Thoracic aorta (tissue), 2 donors: ENCODE measurements around the gene TRMT6. TPM values are rescaled to one million over a fixed set of nuclear protein-coding genes. Genes with fewer than 3 reads are reported as not detected.

Experiments used
- ATAC-seq: fragments of 150-250 bp; one replicate; pipeline ENCODE4 v1.8.0; 2017; ENCODE audit warnings: low read depth; ENCODE audit not compliant: insufficient number of reproducible peaks, low FRiP score
- DNase-seq: peaks from one replicate; pipeline ENCODE4 v3.0.0-alpha.2; 2020; ENCODE audit warnings: low spot score
- H3K27ac ChIP-seq, 2 donors: fragments of 200-600 bp; sonication (generic); 1 replicate in 1 of 2; 2 replicates in 1 of 2; pipeline ENCODE4 v1.5.1; 2016; ENCODE audit warnings: mild to moderate bottlenecking in 2 of 2, moderate library complexity in 2 of 2
- H3K27me3 ChIP-seq: fragments of 200-600 bp; sonication (generic); replicated peaks from 2 replicates; pipeline ENCODE4 v1.6.0; 2016; ENCODE audit warnings: mild to moderate bottlenecking; ENCODE audit not compliant: insufficient read depth
- H3K36me3 ChIP-seq: fragments of 200-600 bp; sonication (generic); one replicate; pipeline ENCODE4 v1.5.1; 2016
- H3K4me1 ChIP-seq, 2 donors: fragments of 200-600 bp; sonication (generic); 1 replicate in 1 of 2; 2 replicates in 1 of 2; pipeline versions ENCODE4 v1.5.1 to v1.6.0; 2016; ENCODE audit warnings: low read depth in 2 of 2, mild to moderate bottlenecking in 1 of 2; ENCODE audit not compliant: control insufficient read depth in 1 of 2
- H3K4me3 ChIP-seq: fragments of 200-600 bp; sonication (generic); 2 replicates; pipeline ENCODE4 v1.5.1; 2016; ENCODE audit warnings: mild to moderate bottlenecking
- H3K9me3 ChIP-seq: fragments of 200-600 bp; sonication (generic); 2 replicates; pipeline ENCODE4 v1.5.1; 2016
- CTCF ChIP-seq: fragments of 200-600 bp; sonication (generic); IDR thresholded peaks from one replicate; pipeline ENCODE4 v1.5.1; 2019; ENCODE audit warnings: antibody characterized with exemption
- total RNA-seq, 2 donors: library from RNA; depleted of rRNA; stranded (reverse); fragments of >200 nt; gene quantifications; one replicate each; pipeline versions ENCODE4 v1.1.0 to v1.2.3, GENCODE V29; 2016

TRMT6 gene
- total RNA-seq, 2 donors from 2014 or later, result 5.0 to 10.9 TPM

- TF ChIP-seq CTCF, result no peak
- H3K27ac ChIP-seq, result no peak overlapping the region
- H3K36me3 ChIP-seq, result no peaks in the 10 kb centered on the region
- H3K9me3 ChIP-seq, result no peaks in the 10 kb centered on the region
- DNase-seq, result no peak
- H3K4me1 ChIP-seq, result no peaks in the 10 kb centered on the region
- no peak overlapping the region for H3K4me3 ChIP-seq
- no peaks in the 10 kb centered on the region for H3K27me3 ChIP-seq
- no peak for ATAC-seq
Measured at GRCh38 chr20:5919626-5920544, 30.4 kb downstream of the TRMT6 start.

GRCh38 chr20:5918856-5919625, 31.3 kb downstream of the TRMT6 start:
- no peak for TF ChIP-seq CTCF
- no peaks in the 10 kb centered on the region for H3K4me1 ChIP-seq
- H3K27me3 ChIP-seq, result no peaks in the 10 kb centered on the region
- no peak for ATAC-seq
- no peaks in the 10 kb centered on the region for H3K36me3 ChIP-seq
- H3K9me3 ChIP-seq, result no peaks in the 10 kb centered on the region
- H3K27ac ChIP-seq, result no peak overlapping the region
- H3K4me3 ChIP-seq, result no peak overlapping the region
- DNase-seq, result no peak

- no peak overlapping the region for H3K27ac ChIP-seq
Measured at GRCh38 chr20:5914859-5915258, 35.5 kb downstream of the TRMT6 start.

GRCh38 chr20:5913166-5913565, 37.2 kb downstream of the TRMT6 start:
- no peak overlapping the region for H3K4me3 ChIP-seq
- H3K4me1 ChIP-seq, result peaks cover 4 to 5% of the 10 kb centered on the region in 2 donors
- no peak for ATAC-seq
- TF ChIP-seq CTCF, result no peak
- DNase-seq, result no peak
- H3K9me3 ChIP-seq, result no peaks in the 10 kb centered on the region
- no peaks in the 10 kb centered on the region for H3K36me3 ChIP-seq
- no peaks in the 10 kb centered on the region for H3K27me3 ChIP-seq
- H3K27ac ChIP-seq, result no peak overlapping the region

More at GRCh38 chr20:5914859-5915258, 35.5 kb downstream of the TRMT6 start:
- Histone ChIP-seq H3K4me3 (no peak overlapping the region), H3K36me3 (no peaks in the 10 kb centered on the region), H3K27me3 (no peaks in the 10 kb centered on the region), H3K9me3 (no peaks in the 10 kb centered on the region), H3K4me1 (peaks cover 4 to 5% of the 10 kb centered on the region in 2 donors)
- TF ChIP-seq CTCF, result no peak
- DNase-seq (no peak), ATAC-seq (no peak)

GRCh38 chr20:5910186-5910585, 40.1 kb downstream of the TRMT6 start:
- Histone ChIP-seq H3K36me3 (no peaks in the 10 kb centered on the region), H3K27me3 (no peaks in the 10 kb centered on the region), H3K4me1 (peaks cover 4 to 5% of the 10 kb centered on the region in 2 donors), H3K27ac (no peak overlapping the region), H3K4me3 (no peak overlapping the region), H3K9me3 (no peaks in the 10 kb centered on the region)
- TF ChIP-seq CTCF, result no peak
- no peak for DNase-seq
- no peak for ATAC-seq
